BJ (cell line): ENCODE measurements around the gene WNT2B. TPM values are rescaled to one million over a fixed set of nuclear protein-coding genes. Genes with fewer than 3 reads are reported as not detected.

ENCODE experiments used
- CTCF ChIA-PET: fragments of 350-600 bp; formaldehyde crosslinking; extraction: SDS; loops from one replicate; lab custom pipeline; 2021; ENCODE audit warnings: antibody characterized with exemption, inconsistent platforms; lab: Yijun Ruan, JAX
- POLR2A ChIA-PET: fragments of 300-600 bp; sonication (Branson Sonifier 250); formaldehyde crosslinking; extraction: SDS; loops from one replicate; lab custom pipeline; 2021; ENCODE audit warnings: antibody characterized with exemption; lab: Charles Lee
- DNase-seq: peaks from one replicate; pipeline ENCODE4 v3.0.0-alpha.2; 2011; ENCODE audit warnings: low read depth
- H3K27me3 ChIP-seq: 2 replicates; pipeline ENCODE4 v1.6.0; 2011; ENCODE audit warnings: low read length; ENCODE audit not compliant: control insufficient read depth, insufficient read depth
- H3K36me3 ChIP-seq: 2 replicates; pipeline ENCODE4 v1.5.1; 2011; ENCODE audit warnings: low read length; ENCODE audit not compliant: control insufficient read depth, insufficient read depth
- H3K4me3 ChIP-seq: 2 replicates; pipeline ENCODE4 v1.5.1; 2011; ENCODE audit warnings: low read depth, mild to moderate bottlenecking, control low read depth, low read length
- polyA plus RNA-seq: library from polyadenylated mRNA; depleted of rRNA; stranded (reverse); fragments of >200 nt; gene quantifications from 2 replicates; pipeline ENCODE4 v1.2.3, GENCODE V29; 2011; rRNA removed
- TF ChIP-seq, protein P1 (sequence below): IDR thresholded peaks from 2 replicates; pipeline ENCODE4 v1.5.1; 2011; ENCODE audit warnings: low read depth, mild to moderate bottlenecking, control low read depth, inconsistent platforms, low read length, moderate library complexity; ENCODE audit not compliant: insufficient read depth

The WNT2B gene
- polyA plus RNA-seq, 1 experiment: 3.1 TPM

- H3K36me3 ChIP-seq: no peaks in the 10 kb centered on the region
- H3K4me3 ChIP-seq: no peak overlapping the region
- ChIA-PET CTCF (no interaction called here), POLR2A (no interaction called here)
- no peaks in the 10 kb centered on the region for H3K27me3 ChIP-seq
- no peak for DNase-seq
- TF ChIP-seq, protein P1, sequence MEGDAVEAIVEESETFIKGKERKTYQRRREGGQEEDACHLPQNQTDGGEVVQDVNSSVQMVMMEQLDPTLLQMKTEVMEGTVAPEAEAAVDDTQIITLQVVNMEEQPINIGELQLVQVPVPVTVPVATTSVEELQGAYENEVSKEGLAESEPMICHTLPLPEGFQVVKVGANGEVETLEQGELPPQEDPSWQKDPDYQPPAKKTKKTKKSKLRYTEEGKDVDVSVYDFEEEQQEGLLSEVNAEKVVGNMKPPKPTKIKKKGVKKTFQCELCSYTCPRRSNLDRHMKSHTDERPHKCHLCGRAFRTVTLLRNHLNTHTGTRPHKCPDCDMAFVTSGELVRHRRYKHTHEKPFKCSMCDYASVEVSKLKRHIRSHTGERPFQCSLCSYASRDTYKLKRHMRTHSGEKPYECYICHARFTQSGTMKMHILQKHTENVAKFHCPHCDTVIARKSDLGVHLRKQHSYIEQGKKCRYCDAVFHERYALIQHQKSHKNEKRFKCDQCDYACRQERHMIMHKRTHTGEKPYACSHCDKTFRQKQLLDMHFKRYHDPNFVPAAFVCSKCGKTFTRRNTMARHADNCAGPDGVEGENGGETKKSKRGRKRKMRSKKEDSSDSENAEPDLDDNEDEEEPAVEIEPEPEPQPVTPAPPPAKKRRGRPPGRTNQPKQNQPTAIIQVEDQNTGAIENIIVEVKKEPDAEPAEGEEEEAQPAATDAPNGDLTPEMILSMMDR: no peak
These were observed 57.0 kb downstream of the WNT2B start for GRCh38 chr1:112565800-112566199.

DNA sequence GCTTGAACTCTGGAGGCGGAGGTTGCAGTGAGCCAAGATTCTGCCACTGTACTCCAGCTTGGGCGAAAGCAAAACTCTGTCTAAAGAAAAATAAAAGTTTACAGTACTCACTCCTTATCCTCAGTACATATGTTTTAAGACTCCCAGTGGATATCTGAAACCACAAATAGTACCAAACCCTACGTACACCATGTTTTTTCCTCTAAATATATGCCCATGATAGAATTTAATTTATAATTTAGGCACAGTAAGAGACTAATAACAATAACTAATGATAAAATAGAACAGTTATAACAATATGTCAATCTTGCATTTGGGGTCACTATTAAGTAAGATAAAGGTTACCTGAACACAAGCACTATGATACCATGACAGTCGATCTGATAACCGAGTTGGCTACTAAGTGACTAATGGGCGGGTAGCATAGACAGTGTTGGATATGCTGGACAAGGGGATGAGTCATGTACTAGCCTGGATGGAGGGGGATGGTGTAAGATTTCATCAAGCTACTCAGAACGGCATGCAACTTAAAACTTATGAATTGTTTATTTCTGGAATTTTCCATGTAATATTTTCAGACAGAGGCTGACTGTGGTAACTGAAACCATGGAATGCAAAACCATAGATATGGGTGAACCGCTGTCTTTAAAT lies 66.5 kb downstream of the WNT2B start:
- POLR2A ChIA-PET: no interaction called here
- no peak overlapping the region for H3K4me3 ChIP-seq
- TF ChIP-seq, protein P1: no peak
- no peaks in the 10 kb centered on the region for H3K27me3 ChIP-seq
- DNase-seq: peak; percentile 72
- CTCF ChIA-PET: interaction anchor here (0.6 to 1.3 kb wide), 6 partner anchors 15 to 184 kb away, joined by 3 to 4 read pairs (median 3); partner anchors contain the start of gene RHOC
- no peaks in the 10 kb centered on the region for H3K36me3 ChIP-seq

DNA sequence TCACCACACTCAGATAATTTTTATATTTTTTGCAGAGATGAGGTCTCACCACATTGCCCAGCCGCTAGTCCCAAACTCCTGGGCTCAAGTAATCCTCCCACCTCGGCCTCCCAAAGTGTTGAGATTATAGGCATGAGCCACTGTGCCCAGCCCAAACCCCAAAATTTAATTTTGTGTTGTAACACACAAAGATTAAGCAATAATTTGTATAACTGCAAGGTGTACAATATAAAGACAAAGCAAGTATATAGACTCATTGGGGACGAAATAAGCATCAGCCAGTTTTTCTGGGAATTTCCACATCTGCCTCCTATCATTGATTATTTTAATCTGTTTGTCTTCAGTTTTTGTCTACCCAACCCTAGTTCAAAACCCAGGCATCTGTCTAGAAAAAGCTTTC lies 67.5 kb downstream of the WNT2B start:
- H3K36me3 ChIP-seq: no peaks in the 10 kb centered on the region
- no peak for DNase-seq
- TF ChIP-seq, protein P1: no peak
- ChIA-PET CTCF (interaction anchor here (0.8 to 1.3 kb wide), 4 partner anchors 48 to 185 kb away, joined by 3 to 4 read pairs (median 3); partner anchors contain the start of gene RHOC), POLR2A (no interaction called here)
- H3K4me3 ChIP-seq: no peak overlapping the region
- H3K27me3 ChIP-seq: no peaks in the 10 kb centered on the region

Other genes with a start within 250 kb of the WNT2B start
- 17.2 and 19.8 TPM in 2 replicates for gene CTTNBP2NL, start 112.8 kb upstream of the WNT2B start, polyA plus RNA-seq
- gene ST7L, start 110.2 kb downstream of the WNT2B start, polyA plus RNA-seq: 7.2 and 9.3 TPM in 2 replicates
- gene CAPZA1, start 110.9 kb downstream of the WNT2B start, polyA plus RNA-seq: 65.1 and 165 TPM in 2 replicates
- 48.9 and 93.7 TPM in 2 replicates for gene MOV10, start 165.7 kb downstream of the WNT2B start, polyA plus RNA-seq
- 1,093 and 1,537 TPM in 2 replicates for gene RHOC, start 198.2 kb downstream of the WNT2B start, polyA plus RNA-seq
- 0.67 and 1.4 TPM in 2 replicates for gene PPM1J, start 206.4 kb downstream of the WNT2B start, polyA plus RNA-seq